Measurements from ENCODE around the gene XYLT1. TPM values are rescaled to one million over a fixed set of nuclear protein-coding genes. Genes with fewer than 3 reads are reported as not detected.

Gene XYLT1
- total and polyA plus RNA-seq, 2 of the 8 experiments (the other 6 are each of a cell fraction or from before 2014, with no cell fraction given), result 6.6 to 25.4 TPM

DNA sequence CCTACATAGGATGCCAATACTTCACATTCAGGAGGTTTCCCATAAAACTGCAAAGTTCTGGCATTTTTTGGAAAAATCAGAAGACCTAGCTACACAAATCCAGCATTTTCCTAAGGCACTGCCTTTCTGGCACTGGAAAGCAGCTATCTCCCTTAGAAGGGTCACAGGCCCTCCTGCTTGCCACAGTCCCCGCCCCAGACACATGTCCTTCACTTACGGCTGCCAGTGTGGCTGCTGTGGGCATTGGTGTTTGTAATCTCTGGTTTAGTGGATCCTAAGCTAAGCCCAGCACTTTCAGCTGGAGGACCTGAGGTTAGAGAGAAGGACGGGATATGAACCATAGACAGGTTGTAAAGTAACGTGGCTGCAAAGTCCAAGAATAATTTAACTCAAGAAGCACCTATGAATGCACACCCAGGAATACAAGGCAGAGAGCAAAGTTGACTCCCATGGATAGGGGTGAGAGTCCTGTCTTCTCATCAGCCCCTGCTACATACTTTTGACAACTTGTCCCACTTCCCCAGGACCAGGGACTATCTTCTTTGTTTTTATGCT, 100.0 kb downstream of the XYLT1 start (continued):
- no peak for TF ChIP-seq FOSL1 (IDR thresholded peaks at IDR 0.05; ENCODE audit: insufficient read depth, low read depth, low read length)

All from H1 (cell line).